ENCODE measurements around the gene GJB2.
"Not testable (repeated sequence)": the region's sequence is repeated elsewhere in the genome, so short reads cannot be mapped to it uniquely, and the experiment has no call there.

GJB2 gene

DNA sequence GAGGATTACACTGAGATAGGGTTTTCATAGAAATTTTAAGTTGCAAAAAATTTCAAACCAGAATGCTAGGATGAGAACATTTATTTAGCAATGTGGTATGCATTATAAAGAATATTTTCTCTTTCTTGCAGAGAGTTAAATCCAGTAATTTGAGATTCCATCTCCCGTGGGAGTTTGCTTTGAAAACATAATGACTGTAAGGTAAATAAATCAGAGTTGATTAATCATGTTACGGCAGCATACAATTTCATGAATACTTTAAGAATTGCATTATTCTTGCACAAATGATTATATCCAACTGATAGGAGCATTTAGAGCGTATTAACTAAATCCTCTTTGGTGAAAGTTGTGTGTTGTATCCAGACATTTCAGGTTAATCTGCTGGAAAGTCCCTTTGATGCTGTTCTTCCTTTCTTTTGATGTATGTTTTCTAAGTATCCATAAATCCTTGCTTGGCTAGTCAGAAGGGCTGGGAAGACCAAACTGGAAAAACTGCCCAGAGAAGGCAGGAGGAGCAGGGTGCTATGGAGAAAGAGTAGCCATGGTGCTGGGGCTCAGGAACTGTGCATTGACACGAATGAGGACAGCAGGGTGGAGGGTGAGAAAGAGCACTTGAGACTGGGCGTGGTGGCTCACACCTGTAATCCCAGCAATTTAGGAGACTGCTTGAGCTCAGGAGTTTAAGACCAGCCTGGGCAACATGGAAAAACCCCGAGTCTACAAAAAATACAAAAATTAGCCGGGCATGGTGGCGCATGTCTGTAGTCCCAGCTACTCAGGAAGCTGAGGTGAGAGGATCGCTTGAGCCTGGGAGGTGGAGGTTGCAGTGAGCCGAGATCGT is 27.1 kb downstream of the GJB2 start:
- DNase-seq: no peak

DNA sequence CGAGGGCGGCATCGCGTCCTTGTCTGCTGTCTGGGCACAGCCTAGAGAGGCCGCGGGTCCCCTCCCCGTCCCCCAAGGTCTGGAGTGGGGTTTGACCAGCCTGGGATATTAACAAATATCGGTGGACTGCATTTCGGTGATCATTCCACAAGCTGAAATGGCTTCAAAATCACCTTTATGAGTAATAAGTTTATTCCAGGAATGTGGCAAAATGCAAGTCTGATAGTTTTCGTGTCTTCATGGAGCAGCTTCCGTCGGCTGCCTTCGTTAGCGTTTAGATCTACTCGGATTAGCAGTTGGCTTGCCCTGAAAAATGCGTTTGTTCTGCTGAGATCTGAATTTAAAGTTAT is 30.8 kb downstream of the GJB2 start:
- no peak for DNase-seq

DNA sequence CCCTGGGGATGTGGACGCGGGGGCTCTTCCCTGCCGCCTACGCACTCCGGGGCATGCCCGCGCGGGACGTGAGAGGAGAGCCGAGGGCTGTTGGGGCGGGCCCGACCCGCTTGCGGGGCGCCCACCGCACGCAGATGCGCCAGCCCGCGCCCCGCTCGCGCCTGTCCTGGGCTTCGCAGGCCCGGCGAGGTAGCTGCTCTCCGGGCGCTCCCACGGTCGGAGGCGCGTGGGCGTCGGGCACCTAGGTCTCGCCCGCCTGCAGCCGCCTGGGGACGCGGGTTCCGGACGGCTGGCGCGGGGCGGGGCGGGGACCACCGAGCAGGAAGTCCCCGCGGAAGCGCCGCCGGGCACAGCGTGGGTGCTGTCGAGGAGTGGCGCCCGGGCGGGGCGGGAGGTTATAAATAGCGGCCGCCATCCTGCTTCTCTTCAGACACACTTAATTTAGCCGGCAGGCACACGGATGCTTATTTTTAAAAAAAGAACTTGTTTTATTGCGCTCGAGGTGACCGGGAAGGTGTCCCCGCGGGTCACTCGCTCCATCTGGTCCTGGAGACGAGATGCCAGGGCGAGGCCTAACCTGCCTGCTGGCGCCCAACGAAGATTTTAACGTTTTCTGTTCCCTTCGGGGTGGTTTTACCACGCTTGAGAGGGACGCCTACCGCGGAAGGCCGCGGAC is 31.3 kb downstream of the GJB2 start:
- DNase-seq: peak; percentile 67

DNA sequence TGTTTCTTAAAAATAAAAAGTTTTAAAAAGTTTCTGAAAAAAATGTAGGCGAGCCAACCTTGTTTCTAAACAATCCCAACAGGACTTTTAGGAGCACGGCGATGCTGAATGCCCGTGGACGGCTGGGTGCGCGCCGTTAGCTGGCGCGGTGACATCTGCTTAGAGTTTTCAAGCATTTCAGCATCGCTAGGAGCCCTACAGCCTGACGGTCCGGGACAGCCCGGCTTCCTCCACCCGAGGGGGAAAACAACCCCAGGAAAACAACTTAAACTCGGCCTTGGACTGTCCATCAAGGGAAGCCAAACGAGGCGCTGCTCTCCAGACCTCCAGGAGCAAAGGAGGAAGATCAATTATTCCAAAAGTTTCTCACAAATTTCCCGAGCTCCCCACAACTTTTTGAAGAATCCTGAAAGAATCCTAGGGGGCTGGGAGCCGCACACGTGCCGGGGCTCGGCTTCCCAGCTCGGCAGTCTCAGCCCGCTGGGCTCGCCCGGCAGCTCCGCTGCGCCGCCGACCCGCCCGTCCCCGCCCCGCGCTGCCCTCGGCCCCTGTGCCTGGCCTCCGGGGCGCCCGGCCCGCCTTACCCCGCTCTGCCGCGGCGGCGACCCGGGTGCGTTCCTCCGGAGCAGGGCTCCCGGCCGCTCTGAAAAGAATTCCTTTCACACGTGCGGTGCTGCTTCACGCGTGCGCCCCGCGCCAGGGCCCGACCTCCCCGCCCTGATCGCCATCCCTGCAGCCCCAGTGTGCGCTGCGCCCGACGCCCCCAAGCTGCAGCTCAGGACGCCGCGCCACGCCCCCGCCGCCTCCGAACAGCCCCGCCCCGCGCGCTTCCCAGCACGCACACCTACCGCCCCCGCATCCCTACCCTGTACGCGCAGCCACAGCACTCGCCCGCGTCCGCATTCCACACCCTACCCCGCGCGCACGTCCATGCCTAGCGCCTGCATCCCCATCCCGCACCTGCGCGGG is 32.1 kb downstream of the GJB2 start, which contains the start of gene GJA3:
Gene GJA3 (minus strand): TSS at position 747 of the 969 bp plus-strand sequence. CDS start 17,764 bp downstream, outside the sequence.
- DNase-seq: peak; percentile 79

DNA sequence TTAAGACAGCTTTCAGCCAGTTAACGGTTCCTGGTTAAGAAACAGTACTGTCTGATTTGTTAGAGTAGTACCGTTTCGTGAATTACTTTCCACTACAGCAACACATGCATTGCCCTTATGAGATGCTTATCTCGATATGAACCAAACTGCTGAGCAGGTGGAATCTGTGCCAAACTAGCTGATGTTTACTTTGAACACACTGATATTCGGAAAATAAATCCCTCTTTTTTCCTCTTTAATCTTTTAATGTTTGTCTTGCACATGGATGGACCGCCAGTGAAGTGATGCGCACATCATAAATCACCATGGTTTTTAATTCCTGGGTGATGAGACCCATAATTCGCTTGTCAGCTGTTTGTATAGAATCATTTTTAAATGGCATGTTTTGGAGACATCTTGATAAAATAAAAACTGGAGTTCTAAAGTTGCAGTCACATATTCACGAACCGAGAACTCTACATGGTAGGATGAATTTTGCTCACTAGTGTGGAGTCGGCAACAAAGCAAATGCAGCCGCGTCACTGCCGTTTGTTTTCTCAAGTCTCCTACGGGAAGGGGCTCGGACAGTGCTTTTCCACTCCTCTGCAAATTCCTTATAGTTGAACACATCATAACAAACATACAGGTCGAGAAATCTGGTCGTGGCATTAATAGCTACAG is 33.0 kb downstream of the GJB2 start:
- DNase-seq: no peak

DNA sequence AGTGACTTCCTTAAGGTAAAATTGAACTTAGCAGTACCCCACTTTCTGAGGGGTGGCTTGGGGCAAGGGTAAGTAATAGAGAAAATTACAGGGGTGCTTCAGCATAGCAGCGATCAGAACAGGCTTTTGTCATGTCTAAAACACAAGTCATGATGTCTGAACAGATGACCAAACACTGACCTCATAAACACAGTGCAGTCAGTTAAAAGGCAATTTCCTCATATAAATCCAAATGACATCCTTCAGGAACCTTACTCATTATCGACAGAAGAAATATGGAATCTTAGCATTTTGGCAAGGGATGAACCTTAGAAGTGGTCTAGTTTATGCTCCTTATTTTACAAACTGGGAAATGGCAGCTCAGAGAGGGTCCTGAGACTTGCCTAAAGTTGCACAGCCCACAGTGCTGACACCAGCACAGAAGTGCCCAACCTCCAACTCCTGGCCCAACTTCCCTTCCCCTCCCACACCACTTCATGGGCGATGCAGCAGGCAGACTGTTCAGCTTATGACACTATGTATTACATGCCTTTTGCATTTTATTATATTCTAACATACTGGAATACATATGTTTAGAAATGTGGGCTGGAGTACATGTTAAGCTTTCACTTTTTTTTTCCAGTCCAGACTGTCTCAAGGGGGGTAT is 35.5 kb downstream of the GJB2 start:
- no peak for DNase-seq

DNA sequence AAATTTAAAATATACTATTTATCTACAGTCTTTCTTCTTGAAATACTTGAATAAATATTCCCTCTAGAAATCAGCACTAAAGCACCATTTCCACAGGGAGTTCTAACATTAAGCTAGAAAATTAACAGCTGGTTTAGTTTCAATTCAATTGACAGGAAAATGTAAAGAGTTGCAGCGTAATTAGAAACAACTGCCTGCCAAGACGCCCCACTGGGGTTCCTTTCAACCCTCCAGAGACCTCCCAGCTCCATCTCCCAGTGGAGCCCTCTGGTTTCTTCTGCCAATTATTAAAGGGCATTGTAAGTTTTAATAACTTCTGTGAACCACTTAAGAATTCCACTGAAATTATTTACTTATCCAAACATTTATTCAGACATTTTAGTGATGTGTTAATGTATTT is 36.0 kb downstream of the GJB2 start:
- no peak for DNase-seq

DNA sequence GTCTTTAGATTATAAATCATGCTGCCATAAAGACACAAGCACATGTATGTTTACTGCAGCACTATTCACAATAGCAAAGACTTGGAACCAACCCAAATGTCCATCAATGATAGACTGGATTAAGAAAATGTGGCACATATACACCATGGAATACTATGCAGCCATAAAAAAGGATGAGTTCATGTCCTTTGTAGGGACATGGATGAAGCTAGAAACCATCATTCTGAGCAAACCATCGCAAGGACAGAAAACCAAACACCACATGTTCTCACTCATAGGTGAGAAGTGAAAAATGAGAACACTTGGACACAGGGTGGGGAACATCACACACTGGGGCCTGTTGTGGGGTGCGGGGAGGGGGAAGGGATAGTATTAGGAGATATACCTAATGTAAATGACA is 39.4 kb downstream of the GJB2 start:
- DNase-seq: not testable (repeated sequence)

DNA sequence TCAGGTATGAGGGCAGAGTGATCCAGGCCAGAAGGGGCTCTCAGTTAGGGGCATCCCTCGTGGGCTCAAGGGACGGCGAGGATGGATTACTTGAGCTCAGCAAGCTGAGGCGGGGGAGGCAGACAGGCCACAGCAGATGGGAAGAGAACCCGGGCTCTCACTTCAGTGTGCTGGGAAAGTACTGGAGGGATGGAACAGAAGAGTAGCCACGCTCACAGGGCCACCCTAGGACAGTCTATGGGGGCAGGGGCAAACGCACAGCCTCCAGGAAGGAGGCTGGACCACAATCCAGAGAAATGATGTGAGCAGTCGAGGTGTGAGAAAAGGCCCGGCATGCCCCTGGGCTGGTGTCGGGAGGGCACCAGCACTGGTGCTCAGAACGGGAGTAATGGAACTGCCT is 41.1 kb downstream of the GJB2 start:
- no peak for DNase-seq

DNA sequence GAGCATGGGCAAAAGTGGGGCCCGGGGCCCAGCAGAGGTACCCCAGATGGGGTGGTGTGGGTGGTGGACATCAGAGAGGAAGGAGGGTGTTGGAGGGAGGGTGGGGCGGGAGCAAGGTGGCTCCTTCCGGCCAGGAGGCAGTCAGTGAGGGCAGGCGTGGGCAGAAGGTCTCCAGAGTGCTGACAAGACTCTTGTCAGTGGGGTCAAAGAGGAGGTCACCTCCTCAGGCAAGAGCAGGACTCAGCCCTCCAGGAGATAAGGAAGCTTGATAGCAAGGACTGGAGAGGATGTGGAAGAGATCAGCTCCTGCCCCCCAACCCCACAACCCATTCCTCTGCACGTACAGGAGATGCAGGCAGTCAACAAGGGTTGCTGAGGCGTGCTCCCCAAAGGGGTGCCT is 41.7 kb downstream of the GJB2 start:
- DNase-seq: no peak

DNA sequence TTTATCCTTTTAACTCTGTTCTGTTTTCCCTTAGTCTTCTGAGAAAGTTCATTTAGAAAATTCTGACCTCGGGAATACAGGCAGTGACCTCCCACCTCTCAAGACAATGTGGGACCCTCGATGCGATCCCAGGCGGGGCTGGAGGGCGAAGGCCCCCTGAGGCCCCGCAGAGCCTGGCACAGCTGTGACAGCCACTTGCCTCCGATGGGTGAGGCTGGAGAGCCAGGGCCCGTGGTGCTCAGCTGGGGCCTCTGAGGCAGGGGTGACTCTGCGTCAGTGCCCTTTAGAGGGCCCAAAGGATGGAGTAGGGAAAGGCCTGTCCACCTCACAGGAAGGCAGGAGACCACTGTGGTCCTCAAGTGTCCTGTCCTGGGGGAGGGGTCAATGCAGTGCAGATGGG is 42.2 kb downstream of the GJB2 start:
- DNase-seq: no peak

DNA sequence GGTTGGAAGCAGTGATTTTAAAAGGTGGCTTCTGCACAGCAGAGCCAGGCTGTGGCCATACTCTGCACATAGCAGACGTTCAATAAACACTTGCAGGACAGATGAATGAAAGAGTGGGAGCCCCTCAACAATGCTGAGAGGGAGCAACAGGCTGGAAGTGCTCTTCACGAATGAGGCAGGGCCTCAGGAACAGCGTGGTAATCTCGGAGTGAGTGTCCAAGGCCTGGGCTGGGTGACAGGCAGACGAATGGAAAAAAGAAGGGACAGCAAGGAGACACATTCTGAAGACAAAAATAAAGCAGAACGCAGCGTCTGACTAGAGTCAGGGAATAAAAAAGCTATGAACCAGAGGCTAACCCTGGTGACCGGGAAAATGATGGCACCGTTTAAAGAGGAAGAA is 43.0 kb downstream of the GJB2 start:
- DNase-seq: no peak

DNA sequence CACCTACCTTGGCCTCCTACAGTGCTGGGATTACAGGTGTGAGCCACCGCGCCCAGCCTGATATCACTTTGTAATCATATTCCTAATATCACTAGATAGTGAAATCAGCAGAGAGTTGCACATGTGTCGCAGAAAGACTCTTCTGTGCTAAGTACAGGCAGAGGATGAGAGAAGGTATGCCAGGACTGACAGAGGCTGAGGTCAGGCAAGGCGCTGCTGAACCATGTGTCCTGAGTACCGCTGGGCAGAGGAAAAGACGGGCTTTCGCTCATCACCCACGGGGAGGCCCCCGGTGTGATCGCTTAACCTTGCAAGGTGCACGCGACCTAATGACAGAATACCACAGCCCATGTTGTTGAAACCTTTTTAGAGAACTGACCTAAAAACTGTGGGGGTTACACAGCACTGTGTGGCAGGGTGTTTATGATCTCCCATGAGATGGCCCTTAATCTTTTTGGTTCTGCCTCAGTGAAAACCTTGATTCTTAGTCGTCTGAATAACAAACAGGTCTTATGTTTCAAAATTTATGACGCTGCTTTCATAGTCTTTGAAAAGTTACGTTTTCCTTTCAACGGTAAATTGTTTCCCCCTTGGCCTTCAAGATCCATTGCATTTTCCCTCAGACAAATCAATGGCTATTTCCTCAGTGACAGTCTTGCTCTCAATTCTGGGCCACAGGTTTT is 44.1 kb downstream of the GJB2 start:
- no peak for DNase-seq

DNA sequence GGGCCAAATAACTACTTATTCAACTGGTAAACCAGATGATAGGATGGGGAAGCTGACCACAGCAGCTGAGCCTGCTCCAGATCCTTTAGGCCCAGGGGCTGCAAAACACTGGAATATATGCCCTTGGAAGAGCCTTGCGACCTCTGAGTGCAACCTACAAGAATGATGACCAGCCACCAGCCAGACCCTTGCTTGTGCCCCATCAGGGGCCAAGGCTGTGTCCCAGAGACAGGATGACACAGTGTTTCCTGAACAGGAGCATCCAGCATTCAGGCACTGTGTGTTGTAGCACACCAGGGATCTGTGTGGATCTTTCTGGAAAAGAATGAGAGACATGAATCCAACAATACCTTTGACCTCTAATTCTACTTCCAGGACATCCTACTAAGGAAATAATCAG is 46.4 kb downstream of the GJB2 start:
- DNase-seq: no peak

DNA sequence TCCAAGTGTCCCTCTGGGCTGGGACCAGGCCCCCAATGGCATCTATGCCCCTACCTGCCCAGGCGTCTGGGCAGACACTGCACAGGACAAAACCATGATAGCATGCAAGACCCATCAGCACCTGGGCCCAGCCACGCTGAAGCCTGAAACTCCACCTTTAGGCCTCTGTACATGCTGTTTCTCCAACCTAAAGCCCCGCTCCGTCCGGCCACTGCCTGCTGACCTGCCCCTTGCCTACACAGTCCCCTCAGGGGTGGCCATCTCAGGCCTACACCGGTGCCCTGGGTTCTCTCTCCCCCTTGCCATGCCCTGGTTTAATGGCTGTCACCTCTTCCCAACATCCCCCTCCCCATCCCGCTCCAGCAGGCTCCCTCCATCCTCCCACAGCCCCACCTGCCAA is 47.2 kb downstream of the GJB2 start:
- DNase-seq: no peak

DNA sequence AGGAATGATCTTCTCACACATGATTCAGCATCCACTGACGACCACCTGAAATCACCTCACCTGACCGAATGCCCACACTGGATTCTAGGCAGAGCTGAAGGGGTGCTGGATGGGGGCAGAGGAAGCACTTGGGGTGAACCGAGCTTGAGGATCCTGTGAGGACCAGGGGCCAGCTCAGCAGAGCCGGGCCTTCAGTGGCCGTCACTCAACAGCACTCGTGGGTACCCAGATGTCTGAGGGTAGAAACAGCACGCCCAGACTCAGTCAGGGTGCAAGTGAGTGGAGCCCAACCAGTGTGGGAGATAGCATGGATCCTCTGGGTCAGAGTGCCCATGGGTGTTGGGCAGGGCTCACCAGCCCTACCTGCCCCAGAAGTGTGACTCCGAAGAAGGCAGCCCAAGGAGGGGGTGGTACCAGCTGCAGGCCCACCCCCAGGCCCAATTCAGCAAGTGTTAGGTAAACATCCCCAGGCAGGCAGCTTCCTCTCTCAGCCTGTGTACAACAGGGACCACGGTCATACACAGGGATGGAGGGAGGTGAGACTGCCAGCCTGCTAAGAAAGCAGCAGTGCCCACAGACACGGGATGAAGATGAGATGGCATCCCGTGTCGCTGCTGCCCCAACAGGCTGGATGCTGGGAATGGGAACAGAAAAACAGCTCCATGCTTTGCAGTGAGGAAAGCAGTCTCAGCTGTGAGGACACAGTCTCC is 48.4 kb downstream of the GJB2 start:
- no peak for DNase-seq

DNA sequence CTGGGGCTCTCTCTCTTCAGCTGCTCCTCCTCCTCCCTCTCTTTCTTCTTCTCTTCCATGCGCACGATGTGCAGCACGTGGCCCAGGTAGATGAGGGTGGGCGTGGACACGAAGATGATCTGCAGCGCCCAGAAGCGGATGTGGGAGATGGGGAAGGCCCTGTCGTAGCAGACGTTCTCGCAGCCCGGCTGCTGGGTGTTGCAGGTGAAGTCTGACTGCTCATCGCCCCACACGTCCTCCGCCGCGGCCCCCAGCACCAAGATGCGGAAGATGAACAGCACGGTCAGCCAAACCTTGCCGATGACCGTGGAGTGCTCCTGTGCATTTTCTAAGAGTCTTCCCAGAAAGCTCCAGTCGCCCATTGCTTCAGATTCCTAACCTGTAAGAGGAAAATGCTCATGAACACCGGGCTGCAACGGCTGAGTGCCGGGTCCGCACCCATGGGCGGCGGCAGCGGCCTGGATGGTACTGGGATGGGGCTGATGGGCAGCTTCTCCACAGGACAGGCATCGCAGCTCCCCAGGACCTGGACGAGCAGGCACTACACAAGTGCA is 49.7 kb downstream of the GJB2 start:
- DNase-seq: no peak

DNA sequence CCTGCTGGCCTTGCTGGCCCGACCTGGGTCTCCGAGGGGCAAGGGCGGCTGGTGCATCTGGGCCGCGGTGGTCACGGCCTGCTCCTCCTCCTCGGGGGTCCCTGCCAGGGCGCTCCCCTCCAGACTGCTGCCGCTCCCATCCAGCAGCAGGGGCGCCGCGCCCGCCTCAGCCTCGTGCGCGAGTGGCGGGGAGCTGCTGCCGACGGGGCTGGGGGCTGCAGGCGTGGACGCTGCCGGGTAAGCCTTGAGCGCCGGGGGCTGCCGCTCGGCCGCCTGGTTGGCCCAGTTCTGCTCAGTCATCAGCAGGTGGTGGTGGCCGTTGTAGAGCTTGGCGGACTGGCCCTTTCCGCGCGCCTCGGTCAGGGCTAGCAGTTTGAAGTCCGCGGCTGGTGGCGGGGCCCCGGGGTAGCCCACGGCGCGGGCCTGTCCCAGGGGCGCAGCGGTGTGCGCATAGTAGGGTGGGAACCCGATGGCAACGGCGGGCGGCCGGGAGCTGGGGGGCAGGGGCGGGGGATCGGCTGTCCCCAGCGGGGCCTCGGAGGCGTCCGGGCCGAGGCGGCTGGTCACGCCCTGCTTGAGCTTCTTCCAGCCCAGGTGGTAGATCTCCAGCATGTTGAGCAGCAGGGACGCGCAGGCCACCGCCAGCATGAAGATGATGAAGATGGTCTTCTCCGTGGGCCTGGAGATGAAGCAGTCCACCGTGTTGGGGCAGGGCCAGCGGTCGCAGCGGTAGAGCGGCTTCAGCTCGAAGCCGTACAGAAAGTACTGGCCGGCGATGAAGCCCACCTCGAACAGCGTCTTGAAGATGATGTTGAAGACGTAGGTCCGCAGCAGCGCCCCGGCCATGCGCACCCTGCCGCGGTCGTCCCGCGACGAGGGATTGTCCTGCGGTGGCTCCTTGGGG is 50.5 kb downstream of the GJB2 start:
- DNase-seq: no peak

DNA sequence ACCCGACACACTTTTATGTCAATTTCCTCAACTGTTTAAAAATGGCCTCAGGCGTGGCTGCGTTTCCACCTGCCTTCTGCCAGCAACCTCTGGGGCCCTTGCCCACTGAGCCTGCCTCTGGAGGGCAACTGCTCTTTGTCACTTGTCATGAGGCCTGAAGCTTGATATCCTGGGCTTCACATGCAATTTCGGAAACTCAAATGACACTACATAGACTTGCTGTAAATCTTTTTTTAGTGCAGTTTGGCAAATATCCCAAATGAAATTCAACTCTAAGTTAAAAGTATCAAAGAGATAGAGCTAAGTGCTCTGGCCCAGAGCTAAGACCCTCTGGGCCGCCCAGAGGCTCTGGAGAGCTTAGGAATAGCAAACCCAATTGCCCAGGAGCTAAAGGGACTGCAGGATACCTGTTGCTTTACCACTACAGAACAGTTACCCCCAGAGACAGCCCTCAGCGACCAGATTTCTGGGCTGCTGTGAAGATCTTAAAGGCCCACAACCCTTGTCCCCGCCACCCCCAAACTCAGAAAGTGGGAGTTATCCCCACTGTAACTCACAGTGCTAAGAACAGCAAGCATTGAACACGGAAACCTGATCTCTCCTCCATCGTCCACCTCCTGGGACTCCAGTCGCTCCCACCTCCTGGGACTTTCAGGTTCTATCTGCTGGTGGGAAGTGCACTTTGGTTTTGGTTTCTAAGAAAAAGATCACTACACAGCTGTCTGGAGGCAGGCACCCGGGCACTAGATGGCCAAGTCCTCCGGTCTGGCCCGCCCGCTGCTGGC is 51.3 kb downstream of the GJB2 start:
- DNase-seq: no peak
